Progenitor cell of endocrine pancreas (in vitro differentiated cells): Measurements from ENCODE around the gene THSD4. TPM values are rescaled to one million over a fixed set of nuclear protein-coding genes. Genes with fewer than 3 reads are reported as not detected.

ENCODE experiments used
- DNase-seq: peaks from one replicate; pipeline ENCODE4 v3.0.0; 2021; ENCODE audit warnings: low spot score; ENCODE audit not compliant: unreplicated experiment
- H3K27ac Mint-ChIP-seq: 2 replicates; pipeline ENCODE4 v1.8.0; 2021; ENCODE audit warnings: mild to moderate bottlenecking, moderate library complexity, mixed read lengths
- H3K27me3 Mint-ChIP-seq: 2 replicates; pipeline ENCODE4 v1.8.0; 2021; ENCODE audit warnings: mixed read lengths
- H3K36me3 Mint-ChIP-seq: 2 replicates; pipeline ENCODE4 v1.8.0; 2022; ENCODE audit warnings: mixed read lengths; ENCODE audit not compliant: insufficient read depth
- H3K4me1 Mint-ChIP-seq: 2 replicates; pipeline ENCODE4 v1.8.0; 2021; ENCODE audit warnings: low read depth, mixed read lengths
- H3K4me3 Mint-ChIP-seq: 2 replicates; pipeline ENCODE4 v1.8.0; 2021; ENCODE audit warnings: low read depth, mild to moderate bottlenecking, moderate library complexity, mixed read lengths
- H3K9me3 Mint-ChIP-seq: 2 replicates; pipeline ENCODE4 v1.8.0; 2021; ENCODE audit warnings: low read depth, mixed read lengths
- total RNA-seq: library from RNA; stranded (reverse); gene quantifications from 2 replicates; pipeline ENCODE4 v1.2.1, GENCODE V29; 2021
- TF ChIP-seq, protein P1 (sequence below): fragments of 200-600 bp; sonication (generic); IDR thresholded peaks from one replicate; pipeline ENCODE4 v1.5.0; 2021; ENCODE audit warnings: antibody characterized with exemption, mild to moderate bottlenecking; ENCODE audit not compliant: unreplicated experiment

The THSD4 gene
- total RNA-seq, 1 donor from 2014 or later, result 6.8 TPM

DNA sequence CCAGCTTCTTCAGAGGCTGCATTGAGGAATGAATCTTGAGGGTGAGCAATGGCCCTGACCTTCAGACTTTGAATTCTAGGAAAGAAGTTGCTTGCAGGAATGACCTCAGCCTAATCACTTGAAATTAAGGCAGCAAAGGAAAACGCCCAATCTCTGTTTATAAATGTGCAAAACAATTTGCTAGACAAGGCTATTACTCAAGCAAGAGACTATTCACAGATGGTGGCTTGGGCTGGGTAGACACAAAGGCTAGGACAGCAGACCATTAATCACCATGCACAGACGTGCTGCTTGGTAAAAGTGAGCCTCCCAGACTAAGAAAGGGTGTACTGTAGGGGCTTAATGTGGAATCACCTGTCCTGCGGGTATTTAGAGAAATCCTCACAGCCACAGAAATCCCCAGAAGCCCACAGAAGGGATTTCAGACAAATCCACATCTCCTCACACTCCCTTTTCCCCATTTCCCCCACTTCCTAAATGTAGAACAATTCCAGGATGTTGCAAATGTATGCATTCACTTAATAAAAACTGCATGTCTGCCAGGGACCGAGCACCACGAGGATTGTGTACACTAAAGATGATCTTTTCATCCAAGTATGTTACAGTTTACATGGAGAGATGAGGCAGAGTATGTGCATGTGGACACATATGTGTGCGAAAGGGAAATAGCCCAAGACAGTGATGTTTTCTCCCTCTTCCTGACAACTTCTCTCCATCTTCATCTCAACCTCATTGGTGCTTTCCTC, 259.5 kb downstream of the THSD4 start:
- H3K4me3 Mint-ChIP-seq, result no peak overlapping the region
- peaks cover 11% of the 10 kb centered on the region for H3K9me3 Mint-ChIP-seq
- no peaks in the 10 kb centered on the region for H3K36me3 Mint-ChIP-seq
- H3K4me1 Mint-ChIP-seq, result no peaks in the 10 kb centered on the region
- TF ChIP-seq, protein P1, sequence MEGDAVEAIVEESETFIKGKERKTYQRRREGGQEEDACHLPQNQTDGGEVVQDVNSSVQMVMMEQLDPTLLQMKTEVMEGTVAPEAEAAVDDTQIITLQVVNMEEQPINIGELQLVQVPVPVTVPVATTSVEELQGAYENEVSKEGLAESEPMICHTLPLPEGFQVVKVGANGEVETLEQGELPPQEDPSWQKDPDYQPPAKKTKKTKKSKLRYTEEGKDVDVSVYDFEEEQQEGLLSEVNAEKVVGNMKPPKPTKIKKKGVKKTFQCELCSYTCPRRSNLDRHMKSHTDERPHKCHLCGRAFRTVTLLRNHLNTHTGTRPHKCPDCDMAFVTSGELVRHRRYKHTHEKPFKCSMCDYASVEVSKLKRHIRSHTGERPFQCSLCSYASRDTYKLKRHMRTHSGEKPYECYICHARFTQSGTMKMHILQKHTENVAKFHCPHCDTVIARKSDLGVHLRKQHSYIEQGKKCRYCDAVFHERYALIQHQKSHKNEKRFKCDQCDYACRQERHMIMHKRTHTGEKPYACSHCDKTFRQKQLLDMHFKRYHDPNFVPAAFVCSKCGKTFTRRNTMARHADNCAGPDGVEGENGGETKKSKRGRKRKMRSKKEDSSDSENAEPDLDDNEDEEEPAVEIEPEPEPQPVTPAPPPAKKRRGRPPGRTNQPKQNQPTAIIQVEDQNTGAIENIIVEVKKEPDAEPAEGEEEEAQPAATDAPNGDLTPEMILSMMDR, result no peak
- peaks cover 47% of the 10 kb centered on the region for H3K27me3 Mint-ChIP-seq
- DNase-seq, result no peak
- H3K27ac Mint-ChIP-seq, result no peak overlapping the region

- no peak for DNase-seq
- TF ChIP-seq, protein P1, result no peak
- peaks cover 47% of the 10 kb centered on the region for H3K27me3 Mint-ChIP-seq
- H3K27ac Mint-ChIP-seq, result no peak overlapping the region
- H3K36me3 Mint-ChIP-seq, result no peaks in the 10 kb centered on the region
- H3K4me1 Mint-ChIP-seq, result no peaks in the 10 kb centered on the region
- H3K4me3 Mint-ChIP-seq, result no peak overlapping the region
- peaks cover 4% of the 10 kb centered on the region for H3K9me3 Mint-ChIP-seq
These were observed 260.7 kb downstream of the THSD4 start for GRCh38 chr15:71375934-71376333.

- no peak for DNase-seq
- Mint-ChIP-seq H3K36me3 (no peaks in the 10 kb centered on the region), H3K4me1 (no peaks in the 10 kb centered on the region), H3K27ac (no peak overlapping the region), H3K9me3 (no peaks in the 10 kb centered on the region), H3K4me3 (no peak overlapping the region), H3K27me3 (peaks cover 40% of the 10 kb centered on the region)
- TF ChIP-seq, protein P1, result no peak
These were observed 264.6 kb downstream of the THSD4 start for GRCh38 chr15:71379893-71380292.

DNA sequence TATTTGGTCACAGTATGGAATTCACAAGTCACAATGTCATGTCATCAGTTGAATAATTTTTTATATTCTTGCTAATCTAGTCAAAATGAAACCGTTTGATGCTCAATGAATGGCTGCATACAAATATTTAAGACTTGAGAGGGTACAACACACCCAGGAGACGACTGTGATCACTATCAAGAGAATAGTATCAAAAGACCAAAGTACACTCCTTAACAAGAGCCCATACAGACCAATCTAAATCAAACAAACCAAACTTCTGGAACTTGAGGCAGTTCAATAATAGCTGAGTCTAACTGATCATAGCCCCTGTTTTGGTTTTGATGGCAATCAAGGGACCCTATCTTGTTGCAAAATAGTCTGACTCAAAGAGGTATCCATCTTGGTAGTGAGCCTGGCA, 265.1 kb downstream of the THSD4 start:
- H3K9me3 Mint-ChIP-seq, result no peaks in the 10 kb centered on the region
- H3K4me1 Mint-ChIP-seq, result no peaks in the 10 kb centered on the region
- no peak overlapping the region for H3K4me3 Mint-ChIP-seq
- H3K27ac Mint-ChIP-seq, result no peak overlapping the region
- TF ChIP-seq, protein P1, result no peak
- peaks cover 40% of the 10 kb centered on the region for H3K27me3 Mint-ChIP-seq
- DNase-seq, result no peak
- no peaks in the 10 kb centered on the region for H3K36me3 Mint-ChIP-seq

GRCh38 chr15:71384501-71384900, 269.2 kb downstream of the THSD4 start:
- no peaks in the 10 kb centered on the region for H3K9me3 Mint-ChIP-seq
- H3K4me1 Mint-ChIP-seq, result peaks cover 2% of the 10 kb centered on the region
- no peaks in the 10 kb centered on the region for H3K36me3 Mint-ChIP-seq
- no peak overlapping the region for H3K4me3 Mint-ChIP-seq
- DNase-seq, result no peak
- peaks cover 53% of the 10 kb centered on the region for H3K27me3 Mint-ChIP-seq
- no peak overlapping the region for H3K27ac Mint-ChIP-seq
- TF ChIP-seq, protein P1, result no peak
